Erythroblast (primary cell): Measurements from ENCODE around the gene PCDHB7.
"Not testable (repeated sequence)": the region's sequence is repeated elsewhere in the genome, so short reads cannot be mapped to it uniquely, and the experiment has no call there.

Experiments
- DNase-seq, 2 experiments: peaks; one replicate each; lab custom pipeline; 2025; lab: John Stamatoyannopoulos, UW
- GATA1 ChIP-seq: IDR thresholded peaks from 2 replicates; pipeline ENCODE4 v1.6.1; 2011; ENCODE audit warnings: low read depth, mild to moderate bottlenecking, control low read depth, low read length, moderate library complexity
- POLR2A ChIP-seq: IDR thresholded peaks from 2 replicates; pipeline ENCODE4 v1.6.1; 2011; ENCODE audit warnings: mild to moderate bottlenecking, low read length

The PCDHB7 gene

GRCh38 chr5:141172381-141173204 is at the start of gene PCDHB7:
Gene PCDHB7, plus strand, starts transcription at chr5:141172644. Its CDS starts 192 bp downstream, at chr5:141172836.
- TF ChIP-seq GATA1 (no peak), POLR2A (no peak)
- peak in 1 of 2 experiments; percentile 23 for DNase-seq

DNA sequence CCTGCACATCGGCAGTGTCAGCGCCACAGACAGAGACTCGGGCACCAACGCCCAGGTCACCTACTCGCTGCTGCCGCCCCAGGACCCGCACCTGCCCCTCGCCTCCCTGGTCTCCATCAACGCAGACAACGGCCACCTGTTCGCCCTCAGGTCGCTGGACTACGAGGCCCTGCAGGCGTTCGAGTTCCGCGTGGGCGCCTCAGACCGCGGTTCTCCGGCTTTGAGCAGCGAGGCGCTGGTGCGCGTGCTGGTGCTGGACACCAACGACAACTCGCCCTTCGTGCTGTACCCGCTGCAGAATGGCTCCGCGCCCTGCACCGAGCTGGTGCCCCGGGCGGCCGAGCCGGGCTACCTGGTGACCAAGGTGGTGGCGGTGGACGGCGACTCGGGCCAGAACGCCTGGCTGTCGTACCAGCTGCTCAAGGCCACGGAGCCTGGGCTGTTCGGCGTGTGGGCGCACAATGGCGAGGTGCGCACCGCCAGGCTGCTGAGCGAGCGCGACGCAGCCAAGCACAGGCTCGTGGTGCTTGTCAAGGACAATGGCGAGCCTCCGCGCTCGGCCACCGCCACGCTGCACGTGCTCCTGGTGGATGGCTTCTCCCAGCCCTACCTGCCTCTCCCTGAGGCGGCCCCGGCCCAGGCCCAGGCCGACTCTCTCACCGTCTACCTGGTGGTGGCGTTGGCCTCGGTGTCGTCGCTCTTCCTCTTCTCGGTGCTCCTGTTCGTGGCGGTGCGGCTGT is 48.9 kb upstream of the PCDHB7 start:
- not testable (repeated sequence) for DNase-seq

- TF ChIP-seq GATA1 (no peak), POLR2A (no peak)
Measured at GRCh38 chr5:141127305-141127704, 45.1 kb upstream of the PCDHB7 start.

GRCh38 chr5:141135030-141135717 is 37.3 kb upstream of the PCDHB7 start, which contains the start of gene PCDHB5:
Gene PCDHB5, plus strand, starts transcription at chr5:141135206. Its CDS starts 229 bp downstream, at chr5:141135435.
- DNase-seq: peak in 1 of 2 experiments; percentile 3
- no peak for TF ChIP-seq POLR2A
- no peak for TF ChIP-seq GATA1

More at GRCh38 chr5:141127305-141127704, 45.1 kb upstream of the PCDHB7 start:
- DNase-seq: no peak

DNA sequence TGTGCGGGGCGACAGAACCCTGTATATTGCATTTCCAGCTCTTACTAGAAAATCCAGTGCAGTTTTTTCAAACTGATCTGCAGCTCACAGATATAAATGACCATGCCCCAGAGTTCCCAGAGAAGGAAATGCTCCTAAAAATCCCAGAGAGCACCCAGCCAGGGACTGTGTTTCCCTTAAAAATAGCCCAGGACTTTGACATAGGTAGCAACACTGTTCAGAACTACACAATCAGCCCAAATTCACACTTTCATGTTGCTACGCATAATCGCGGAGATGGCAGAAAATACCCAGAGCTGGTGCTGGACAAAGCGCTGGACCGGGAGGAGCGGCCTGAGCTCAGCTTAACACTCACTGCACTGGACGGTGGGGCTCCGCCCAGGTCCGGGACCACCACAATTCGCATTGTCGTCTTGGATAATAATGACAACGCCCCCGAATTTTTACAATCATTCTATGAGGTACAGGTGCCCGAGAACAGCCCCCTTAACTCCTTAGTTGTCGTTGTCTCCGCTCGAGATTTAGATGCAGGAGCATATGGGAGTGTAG is 36.7 kb upstream of the PCDHB7 start:
- TF ChIP-seq POLR2A: no peak
- no peak for TF ChIP-seq GATA1
- DNase-seq: no peak

GRCh38 chr5:141137346-141137745 is 35.1 kb upstream of the PCDHB7 start:
- DNase-seq: not testable (repeated sequence)

GRCh38 chr5:141149812-141150211 is 22.6 kb upstream of the PCDHB7 start, which contains the start of gene PCDHB6:
Gene PCDHB6, plus strand, starts transcription at chr5:141150057. Its CDS starts 201 bp downstream, at chr5:141150258.
- DNase-seq: no peak
- TF ChIP-seq POLR2A: no peak
- TF ChIP-seq GATA1: no peak

DNA sequence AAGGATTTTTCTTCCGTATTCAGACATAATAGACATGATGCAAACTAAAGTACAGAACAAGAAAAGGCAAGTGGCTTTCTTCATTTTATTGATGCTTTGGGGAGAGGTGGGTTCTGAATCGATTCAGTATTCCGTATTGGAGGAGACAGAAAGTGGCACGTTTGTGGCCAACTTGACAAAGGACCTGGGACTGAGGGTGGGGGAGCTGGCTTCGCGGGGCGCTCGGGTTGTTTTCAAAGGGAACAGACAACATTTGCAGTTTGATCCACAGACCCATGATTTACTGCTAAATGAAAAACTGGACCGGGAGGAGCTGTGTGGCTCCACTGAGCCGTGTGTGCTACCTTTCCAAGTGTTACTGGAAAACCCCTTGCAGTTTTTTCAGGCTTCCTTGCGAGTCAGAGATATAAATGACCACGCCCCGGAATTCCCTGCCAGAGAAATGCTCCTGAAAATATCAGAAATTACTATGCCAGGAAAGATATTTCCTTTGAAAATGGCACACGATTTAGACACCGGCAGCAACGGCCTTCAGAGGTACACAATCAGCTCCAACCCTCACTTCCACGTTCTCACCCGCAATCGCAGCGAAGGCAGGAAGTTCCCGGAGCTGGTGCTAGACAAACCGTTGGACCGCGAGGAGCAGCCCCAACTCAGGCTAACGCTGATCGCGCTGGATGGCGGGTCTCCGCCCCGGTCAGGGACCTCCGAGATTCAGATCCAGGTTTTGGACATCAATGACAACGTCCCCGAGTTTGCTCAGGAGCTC is 22.0 kb upstream of the PCDHB7 start:
- TF ChIP-seq GATA1 (no peak), POLR2A (no peak)
- no peak for DNase-seq

- DNase-seq: no peak
- TF ChIP-seq GATA1 (no peak), POLR2A (no peak)
Measured at GRCh38 chr5:141150993-141151325, 21.5 kb upstream of the PCDHB7 start.

DNA sequence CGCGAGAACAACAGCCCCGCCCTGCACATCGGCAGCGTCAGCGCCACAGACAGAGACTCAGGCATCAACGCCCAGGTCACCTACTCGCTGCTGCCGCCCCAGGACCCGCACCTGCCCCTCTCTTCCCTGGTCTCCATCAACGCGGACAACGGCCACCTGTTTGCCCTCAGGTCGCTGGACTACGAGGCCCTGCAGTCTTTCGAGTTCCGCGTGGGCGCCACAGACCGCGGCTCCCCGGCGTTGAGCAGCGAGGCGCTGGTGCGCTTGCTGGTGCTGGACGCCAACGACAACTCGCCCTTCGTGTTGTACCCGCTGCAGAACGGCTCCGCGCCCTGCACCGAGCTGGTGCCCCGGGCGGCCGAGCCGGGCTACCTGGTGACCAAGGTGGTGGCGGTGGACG is 20.8 kb upstream of the PCDHB7 start:
- not testable (repeated sequence) for DNase-seq

GRCh38 chr5:141152096-141152495 is 20.3 kb upstream of the PCDHB7 start:
- DNase-seq: not testable (repeated sequence)

DNA sequence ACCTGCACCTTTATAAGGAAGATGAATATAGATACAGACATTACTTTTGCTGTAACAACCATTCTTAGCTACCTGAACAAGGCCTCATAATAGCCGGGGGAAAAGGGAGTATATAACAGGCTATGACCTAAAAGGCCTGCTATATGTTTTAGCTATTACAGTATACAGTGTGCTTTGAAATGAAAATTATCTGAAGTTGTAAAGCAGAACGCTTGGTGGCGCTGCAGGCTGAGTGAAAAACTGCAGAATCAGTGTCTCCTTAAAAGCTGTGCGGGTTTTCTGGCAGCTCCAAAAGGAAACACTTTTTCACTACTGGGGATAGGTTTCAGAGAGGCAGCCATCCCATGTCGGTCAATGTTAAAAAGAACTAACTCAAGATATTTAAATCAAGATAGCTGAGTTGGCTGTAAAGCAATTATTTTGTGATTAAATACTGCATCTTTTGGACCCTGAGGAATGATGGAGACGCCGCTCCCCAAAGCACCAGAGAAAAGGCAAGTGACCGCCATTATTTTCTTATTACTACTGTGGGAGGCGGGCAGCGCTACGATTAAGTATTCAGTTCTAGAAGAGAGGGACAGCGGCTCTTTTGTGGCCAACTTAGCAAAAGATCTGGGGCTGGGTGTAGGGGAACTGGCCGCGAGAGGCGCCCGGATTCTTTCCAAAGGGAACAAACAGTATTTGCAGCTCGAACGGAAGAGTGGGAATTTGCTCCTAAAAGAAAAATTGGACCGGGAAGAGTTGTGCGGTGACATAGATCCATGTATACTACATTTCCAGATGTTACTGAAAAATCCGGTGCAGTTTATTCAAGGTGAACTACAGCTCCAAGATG is 16.7 kb upstream of the PCDHB7 start:
- no peak for TF ChIP-seq POLR2A
- no peak for TF ChIP-seq GATA1

GRCh38 chr5:141157356-141157755 is 15.1 kb upstream of the PCDHB7 start:
- DNase-seq: not testable (repeated sequence)

More for the DNA sequence above, 16.7 kb upstream of the PCDHB7 start:
- no peak for DNase-seq

DNA sequence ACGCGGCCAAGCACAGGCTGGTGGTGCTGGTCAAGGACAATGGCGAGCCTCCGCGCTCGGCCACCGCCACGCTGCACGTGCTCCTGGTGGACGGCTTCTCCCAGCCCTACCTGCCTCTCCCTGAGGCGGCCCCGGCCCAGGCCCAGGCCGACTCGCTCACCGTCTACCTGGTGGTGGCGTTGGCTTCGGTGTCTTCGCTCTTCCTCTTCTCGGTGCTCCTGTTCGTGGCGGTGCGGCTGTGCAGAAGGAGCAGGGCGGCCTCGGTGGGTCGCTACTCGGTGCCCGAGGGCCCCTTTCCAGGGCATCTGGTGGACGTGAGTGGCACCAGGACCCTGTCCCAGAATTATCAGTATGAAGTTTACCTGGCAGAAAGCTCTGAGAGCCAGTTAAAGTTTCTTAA is 14.5 kb upstream of the PCDHB7 start:
- DNase-seq: not testable (repeated sequence)

DNA sequence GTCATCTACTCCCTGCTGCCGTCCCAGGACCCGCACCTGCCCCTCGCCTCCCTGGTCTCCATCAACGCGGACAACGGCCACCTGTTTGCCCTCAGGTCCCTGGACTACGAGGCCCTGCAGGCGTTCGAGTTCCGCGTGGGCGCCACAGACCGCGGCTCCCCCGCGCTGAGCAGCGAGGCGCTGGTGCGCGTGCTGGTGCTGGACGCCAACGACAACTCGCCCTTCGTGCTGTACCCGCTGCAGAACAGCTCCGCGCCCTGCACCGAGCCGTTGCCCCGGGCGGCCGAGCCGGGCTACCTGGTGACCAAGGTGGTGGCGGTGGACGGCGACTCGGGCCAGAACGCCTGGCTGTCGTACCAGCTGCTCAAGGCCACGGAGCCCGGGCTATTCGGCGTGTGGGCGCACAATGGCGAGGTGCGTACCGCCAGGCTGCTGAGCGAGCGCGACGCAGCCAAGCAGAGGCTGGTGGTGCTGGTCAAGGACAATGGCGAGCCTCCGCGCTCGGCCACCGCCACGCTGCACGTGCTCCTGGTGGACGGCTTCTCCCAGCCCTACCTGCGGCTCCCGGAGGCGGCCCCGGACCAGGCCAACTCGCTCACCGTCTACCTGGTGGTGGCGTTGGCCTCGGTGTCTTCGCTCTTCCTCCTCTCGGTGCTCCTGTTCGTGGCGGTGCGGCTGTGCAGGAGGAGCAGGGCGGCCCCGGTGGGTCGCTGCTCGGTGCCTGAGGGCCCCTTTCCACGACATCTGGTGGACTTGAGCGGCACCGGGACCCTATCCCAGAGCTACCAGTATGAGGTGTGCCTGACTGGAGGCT is 2.1 kb downstream of the PCDHB7 start:
- DNase-seq: not testable (repeated sequence)
